Esophagus (tissue), 2 donors: ENCODE data around the gene PICK1. TPM values are rescaled to one million over a fixed set of nuclear protein-coding genes. Genes with fewer than 3 reads are reported as not detected.
A peak's percentile ranks its signal among the peaks of the same experiment; 100 is the strongest.

ENCODE experiments used
- H3K27ac ChIP-seq, 2 donors: one replicate each; pipeline ENCODE4 v1.5.1; 2013; ENCODE audit warnings: low read depth in 2 of 2, mild to moderate bottlenecking in 2 of 2, inconsistent platforms in 1 of 2, low read length in 1 of 2, moderate library complexity in 1 of 2
- H3K27me3 ChIP-seq, 2 donors: one replicate each; pipeline ENCODE4 v1.6.1; 2013; ENCODE audit warnings: low read length in 2 of 2, control low read depth in 1 of 2, mild to moderate bottlenecking in 1 of 2; ENCODE audit not compliant: insufficient read depth in 2 of 2, control insufficient read depth in 1 of 2
- H3K36me3 ChIP-seq, 2 donors: one replicate each; pipeline ENCODE4 v1.6.1; 2013; ENCODE audit warnings: low read length in 1 of 2; ENCODE audit not compliant: control insufficient read depth in 2 of 2, insufficient read depth in 2 of 2
- H3K4me1 ChIP-seq, 2 donors: one replicate each; pipeline ENCODE4 v1.6.1; 2013; ENCODE audit warnings: low read length in 1 of 2; ENCODE audit not compliant: control insufficient read depth in 2 of 2, insufficient read depth in 2 of 2
- H3K4me3 ChIP-seq, 2 donors: one replicate each; pipeline ENCODE4 v1.5.1; 2013; ENCODE audit warnings: low read length in 2 of 2, mild to moderate bottlenecking in 2 of 2, low read depth in 1 of 2, moderate library complexity in 1 of 2
- H3K9me3 ChIP-seq, 2 donors: one replicate each; pipeline ENCODE4 v1.6.1; 2013; ENCODE audit warnings: mild to moderate bottlenecking in 2 of 2, low read depth in 1 of 2, low read length in 1 of 2, moderate library complexity in 1 of 2; ENCODE audit not compliant: control insufficient read depth in 2 of 2, insufficient read depth in 1 of 2
- WGBS, 2 donors: extraction: QIAGEN DNeasy Blood & Tissue Kit; methylation state at CpG; one replicate each; pipeline ENCODE4 v1.1.7; 2013; 5-methylcytosine and 5-hydroxymethylcytosine counted together
- polyA plus RNA-seq, 2 donors: library from polyadenylated mRNA; stranded (reverse); fragments of 200-250 nt; gene quantifications; one replicate each; pipeline ENCODE4 v1.2.3, GENCODE V29; 2013
- donor health status: healthy with polysubstance abuse.
- donor health status: Bipolar disorder and iron deficiency.

PICK1 gene
- 10 to 100 TPM; 25.3 to 25.6 TPM for polyA plus RNA-seq

- Histone ChIP-seq H3K36me3 (peaks cover 3 to 7% of the 10 kb centered on the region in 2 donors), H3K27me3 (no peaks in the 10 kb centered on the region), H3K4me1 (peaks cover 0 to 2% of the 10 kb centered on the region in 2 donors), H3K27ac (peak within 1 kb of the TSS; percentile 77 to 92), H3K9me3 (no peaks in the 10 kb centered on the region), H3K4me3 (peak within 1 kb of the TSS; percentile 62 to 69)
- 1 to 3% methylated on average over 45 to 47 of the region's 47 CpGs for WGBS, 2 donors
Observed at GRCh38 chr22:38056969-38057891, at the start of gene PICK1. PICK1 (plus strand) TSS chr22:38057404; CDS start chr22:38057810, 406 bp downstream.

DNA sequence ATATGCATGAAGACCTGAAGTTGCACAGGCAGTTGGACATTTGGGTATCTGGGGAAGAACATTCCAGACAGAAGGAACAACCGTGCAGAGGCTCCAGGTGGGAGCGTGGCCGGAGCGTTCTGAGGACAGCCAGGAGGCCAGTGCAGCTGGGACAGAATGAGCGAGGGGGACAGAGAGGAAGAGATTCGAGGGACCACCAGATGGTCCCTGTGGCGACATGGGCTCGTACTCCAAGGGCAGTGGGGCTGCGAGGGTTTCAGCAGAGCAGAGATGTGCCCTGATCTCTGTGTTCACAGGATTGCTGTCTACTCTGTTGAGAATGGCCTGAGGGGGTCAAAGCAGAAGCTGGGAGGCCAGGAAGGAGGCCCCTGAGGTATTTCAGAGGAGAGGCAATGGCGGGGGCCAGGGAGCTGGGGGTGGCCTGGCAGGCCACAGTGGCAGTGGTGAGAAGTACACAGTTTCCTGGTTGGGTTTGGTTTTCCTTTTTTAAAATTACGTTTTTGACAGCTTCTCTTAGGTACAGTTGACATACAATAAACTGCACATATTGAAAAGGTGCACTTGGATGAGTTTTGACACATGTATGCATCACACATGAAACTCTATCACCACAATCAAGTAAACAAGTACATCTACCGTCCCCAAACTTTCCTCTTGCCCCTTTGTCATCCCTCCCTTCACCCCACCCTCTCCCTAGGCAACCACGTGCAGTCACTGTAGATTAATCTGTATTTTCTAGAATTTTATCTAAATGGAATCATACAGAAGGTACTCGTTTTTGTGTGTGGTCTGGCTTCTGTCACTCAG, 48.0 kb upstream of the PICK1 start:
- 74 to 75% methylated on average over 14 of the region's 14 CpGs for WGBS, 2 donors
- H3K9me3 ChIP-seq = no peaks in the 10 kb centered on the region
- no peaks in the 10 kb centered on the region for H3K36me3 ChIP-seq
- H3K27ac ChIP-seq = no peak overlapping the region
- H3K4me1 ChIP-seq = no peaks in the 10 kb centered on the region
- no peaks in the 10 kb centered on the region for H3K27me3 ChIP-seq
- no peak overlapping the region for H3K4me3 ChIP-seq

DNA sequence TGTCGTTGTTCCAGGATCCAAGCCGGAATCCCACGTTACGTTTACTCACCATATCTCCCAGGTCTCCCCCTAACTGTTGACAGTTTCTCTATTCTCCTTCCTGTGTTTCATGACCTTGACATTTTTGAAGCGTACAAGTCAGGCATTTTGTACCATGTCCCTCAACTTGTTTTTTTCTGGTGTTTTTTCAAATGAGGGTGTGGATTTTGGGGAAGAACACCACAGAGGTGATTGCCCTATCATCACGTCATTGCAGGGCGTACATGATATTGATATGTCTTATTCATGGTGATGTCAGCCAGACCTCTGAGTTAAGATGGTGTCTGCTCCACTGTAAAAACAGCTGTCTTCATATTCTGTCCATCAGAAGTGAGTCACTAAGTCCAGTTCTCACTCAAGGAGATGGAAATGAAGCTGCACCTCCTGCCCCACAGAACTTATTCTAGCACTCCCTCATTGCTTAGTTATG, 44.6 kb upstream of the PICK1 start:
- no peaks in the 10 kb centered on the region for H3K27me3 ChIP-seq
- H3K27ac ChIP-seq = no peak overlapping the region
- 79 to 89% methylated on average over 7 of the region's 7 CpGs for WGBS, 2 donors

GRCh38 chr22:38014083-38014482, 43.1 kb upstream of the PICK1 start:
- H3K9me3 ChIP-seq = no peaks in the 10 kb centered on the region
- H3K4me3 ChIP-seq = no peak overlapping the region
- peaks cover 6 to 14% of the 10 kb centered on the region in 2 donors for H3K4me1 ChIP-seq
- H3K36me3 ChIP-seq = no peaks in the 10 kb centered on the region
- 97 to 100% methylated on average over 1 of the region's 1 CpG for WGBS, 2 donors
- H3K27me3 ChIP-seq = no peaks in the 10 kb centered on the region
- H3K27ac ChIP-seq = no peak overlapping the region

More for the DNA sequence above, 44.6 kb upstream of the PICK1 start:
- Histone ChIP-seq H3K4me3 (no peak overlapping the region), H3K36me3 (no peaks in the 10 kb centered on the region), H3K9me3 (no peaks in the 10 kb centered on the region), H3K4me1 (peaks cover 6 to 14% of the 10 kb centered on the region in 2 donors)

- no peaks in the 10 kb centered on the region for H3K27me3 ChIP-seq
- 33 to 40% methylated on average over 29 to 33 of the region's 33 CpGs for WGBS, 2 donors
- peak overlapping the region; percentile 19 to 87 for H3K27ac ChIP-seq
- peaks cover 6 to 14% of the 10 kb centered on the region in 2 donors for H3K4me1 ChIP-seq
- H3K9me3 ChIP-seq = no peaks in the 10 kb centered on the region
- peak overlapping the region in 1 of 2 donors; percentile 23 for H3K4me3 ChIP-seq
- no peaks in the 10 kb centered on the region for H3K36me3 ChIP-seq
Observed at GRCh38 chr22:38016182-38017151, 40.7 kb upstream of the PICK1 start.

- Histone ChIP-seq H3K27ac (peak overlapping the region in 1 of 2 donors; percentile 87), H3K9me3 (no peaks in the 10 kb centered on the region), H3K27me3 (no peaks in the 10 kb centered on the region), H3K36me3 (no peaks in the 10 kb centered on the region), H3K4me3 (no peak overlapping the region), H3K4me1 (peaks cover 6 to 14% of the 10 kb centered on the region in 2 donors)
- 43 to 46% methylated on average over 7 of the region's 7 CpGs for WGBS, 2 donors
Observed at GRCh38 chr22:38017272-38017920, 39.8 kb upstream of the PICK1 start.

DNA sequence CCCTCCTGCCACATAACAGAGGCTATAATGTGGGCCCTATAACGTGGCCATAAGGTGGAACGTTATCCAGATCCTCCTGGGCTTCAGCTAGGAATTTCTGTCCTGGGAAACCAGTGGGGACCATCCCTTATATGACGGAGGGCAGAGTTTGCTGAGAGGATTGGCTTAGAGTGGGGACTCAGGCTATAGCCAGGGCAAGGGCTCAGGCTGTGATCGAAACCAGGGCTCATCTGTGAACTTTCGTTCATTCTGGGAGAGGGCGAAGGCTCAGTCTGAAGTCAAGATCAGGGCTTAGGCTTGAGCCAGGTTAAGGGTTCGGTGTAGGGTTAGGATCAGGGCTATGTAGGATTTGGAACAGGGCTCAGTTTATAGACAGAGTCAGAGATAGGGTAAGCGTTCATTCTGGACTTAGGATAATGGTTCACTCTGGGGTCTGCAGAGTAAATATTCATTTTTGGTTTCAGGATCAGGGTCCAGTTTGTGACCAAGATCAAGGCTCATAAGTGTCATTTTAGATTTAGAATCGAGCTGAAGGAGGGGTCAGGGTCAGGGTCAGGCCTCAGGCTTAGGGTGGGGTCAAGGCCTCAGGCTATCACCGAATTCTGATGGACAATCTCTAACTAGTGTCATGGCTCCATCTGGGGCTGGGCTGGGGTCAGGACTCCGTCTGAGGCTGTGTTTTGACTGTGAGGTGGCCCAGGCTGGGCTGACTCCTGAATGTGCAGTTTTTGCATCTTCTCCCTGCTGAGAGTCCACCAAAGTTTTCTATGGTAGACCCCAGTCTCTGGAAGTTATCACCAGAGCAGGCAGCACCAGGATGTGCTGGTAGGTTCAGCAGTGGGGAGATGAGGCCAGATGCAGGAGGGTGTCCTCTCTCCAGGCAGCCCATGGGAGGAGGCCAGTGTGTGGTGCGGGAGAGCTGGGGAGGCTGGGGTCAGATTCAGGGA, 39.0 kb upstream of the PICK1 start:
- H3K4me3 ChIP-seq = no peak overlapping the region
- H3K4me1 ChIP-seq = peaks cover 6 to 14% of the 10 kb centered on the region in 2 donors
- no peaks in the 10 kb centered on the region for H3K27me3 ChIP-seq
- H3K36me3 ChIP-seq = no peaks in the 10 kb centered on the region
- H3K27ac ChIP-seq = peak overlapping the region in 1 of 2 donors; percentile 87
- H3K9me3 ChIP-seq = no peaks in the 10 kb centered on the region
- WGBS, 2 donors = 87 to 89% methylated on average over 12 of the region's 12 CpGs
